HUES6 (cell line): ENCODE data around the gene NPY4R.
"Not testable (repeated sequence)": the region's sequence is repeated elsewhere in the genome, so short reads cannot be mapped to it uniquely, and the experiment has no call there.

Experiments used
- H3K27ac ChIP-seq: 2 replicates; pipeline ENCODE4 v1.7.0; 2013; ENCODE audit warnings: low read depth, mild to moderate bottlenecking, low read length, inconsistent platforms
- H3K27me3 ChIP-seq: 2 replicates; pipeline ENCODE4 v1.6.1; 2013; ENCODE audit warnings: low read length; ENCODE audit not compliant: control insufficient read depth, insufficient read depth
- H3K36me3 ChIP-seq: 2 replicates; pipeline ENCODE4 v1.6.1; 2013; ENCODE audit warnings: low read length; ENCODE audit not compliant: control insufficient read depth, insufficient read depth
- H3K4me1 ChIP-seq: 2 replicates; pipeline ENCODE4 v1.6.1; 2013; ENCODE audit warnings: low read length; ENCODE audit not compliant: control insufficient read depth, insufficient read depth
- H3K4me3 ChIP-seq: 2 replicates; pipeline ENCODE4 v1.5.1; 2013; ENCODE audit warnings: low read depth, low read length
- H3K9ac ChIP-seq: one replicate; pipeline ENCODE4 v1.6.1; 2013; ENCODE audit warnings: mild to moderate bottlenecking, low read length
- H3K9me3 ChIP-seq: 2 replicates; pipeline ENCODE4 v1.6.1; 2013; ENCODE audit warnings: low read depth, low read length; ENCODE audit not compliant: control insufficient read depth, insufficient read depth

The NPY4R gene

DNA sequence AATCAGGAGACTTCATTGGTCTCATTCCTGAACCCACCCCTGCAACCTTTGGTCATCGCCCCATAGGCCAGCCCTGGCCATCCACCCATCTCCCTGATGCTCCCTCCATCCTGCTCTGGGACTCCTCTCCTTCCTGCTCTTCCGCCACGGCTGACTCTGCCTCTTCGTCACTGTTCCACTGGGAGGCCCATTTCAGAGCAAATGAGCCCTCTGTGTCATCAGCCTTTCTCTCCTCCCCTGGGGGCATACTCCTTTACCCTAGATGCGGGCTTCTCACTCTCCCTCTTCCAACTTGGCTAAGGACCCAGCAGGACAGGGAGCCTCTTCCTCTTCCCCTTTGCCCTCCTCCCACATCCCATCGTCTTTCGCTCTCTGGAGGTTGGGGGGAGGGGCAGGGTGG is 47.5 kb downstream of the NPY4R start:
- H3K4me3 ChIP-seq, H3K9me3 ChIP-seq, H3K4me1 ChIP-seq, H3K27me3 ChIP-seq, H3K9ac ChIP-seq, H3K27ac ChIP-seq, H3K36me3 ChIP-seq: not testable (repeated sequence)

DNA sequence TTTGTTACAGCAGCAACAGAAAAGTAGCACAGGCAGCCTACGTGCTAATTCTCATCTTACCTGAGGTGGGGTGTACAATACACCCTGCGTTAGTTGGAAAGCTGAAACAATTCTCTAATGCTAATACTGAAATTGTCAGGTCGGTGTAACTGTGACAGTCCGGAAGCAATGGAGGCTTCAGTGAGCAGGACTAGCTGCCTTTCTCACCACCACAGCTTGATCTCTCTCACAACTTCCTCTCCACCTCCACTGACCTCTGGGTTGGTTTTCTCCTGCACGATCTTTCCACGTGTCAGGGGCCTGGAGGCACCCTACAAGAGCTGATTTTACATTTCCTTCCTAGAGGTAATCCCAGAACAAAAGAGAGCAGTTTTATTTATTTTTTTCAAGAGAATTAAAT is 50.5 kb downstream of the NPY4R start:
- not testable (repeated sequence) for H3K27ac ChIP-seq, H3K4me3 ChIP-seq, H3K36me3 ChIP-seq, H3K27me3 ChIP-seq, H3K9ac ChIP-seq, H3K4me1 ChIP-seq, H3K9me3 ChIP-seq

GRCh38 chr10:46412665-46413064 is 53.1 kb downstream of the NPY4R start:
- not testable (repeated sequence) for H3K27me3 ChIP-seq, H3K27ac ChIP-seq, H3K4me1 ChIP-seq, H3K36me3 ChIP-seq, H3K9ac ChIP-seq, H3K9me3 ChIP-seq, H3K4me3 ChIP-seq

DNA sequence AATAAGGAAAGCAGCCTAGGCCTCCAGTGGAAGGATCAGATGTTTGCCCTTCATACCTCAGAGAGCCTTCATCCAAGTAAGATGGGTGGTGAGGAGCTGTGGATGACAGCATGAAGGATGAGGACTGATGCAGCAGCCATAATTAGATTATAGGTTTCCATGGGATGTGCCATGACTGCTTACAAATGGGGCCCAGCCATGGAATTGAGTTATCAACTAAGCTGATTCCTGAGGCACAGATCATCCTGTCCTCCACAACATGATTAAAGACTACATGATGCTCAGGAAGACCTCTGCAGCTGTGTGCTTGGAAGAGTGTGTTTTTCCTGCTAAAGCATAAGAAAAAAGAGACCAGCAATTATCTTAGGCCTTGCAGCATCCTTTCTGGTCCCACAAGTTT is 54.6 kb downstream of the NPY4R start:
- H3K4me3 ChIP-seq, H3K27me3 ChIP-seq, H3K9me3 ChIP-seq, H3K36me3 ChIP-seq, H3K9ac ChIP-seq, H3K27ac ChIP-seq, H3K4me1 ChIP-seq: not testable (repeated sequence)
